ENCODE measurements around the gene GID8.

The GID8 gene

GRCh38 chr20:62977613-62978560 lies 39.9 kb downstream of the GID8 start:
- TF ChIP-seq CTCF (conservative IDR thresholded peaks at IDR 0.05; ENCODE audit: low read depth, low read length): no peak
- no peak for DNase-seq (ENCODE audit: low read depth)
- H3K4me3 ChIP-seq (ENCODE audit: low read depth, low read length): no peak overlapping the region

GRCh38 chr20:62978561-62978943 lies 40.6 kb downstream of the GID8 start:
- no peak for TF ChIP-seq CTCF (conservative IDR thresholded peaks at IDR 0.05; ENCODE audit: low read depth, low read length)
- no peak overlapping the region for H3K4me3 ChIP-seq (ENCODE audit: low read depth, low read length)
- no peak for DNase-seq (ENCODE audit: low read depth)

GRCh38 chr20:62979310-62979709 lies 41.4 kb downstream of the GID8 start:
- no peak for TF ChIP-seq CTCF (conservative IDR thresholded peaks at IDR 0.05; ENCODE audit: low read depth, low read length)
- DNase-seq (ENCODE audit: low read depth): no peak
- H3K4me3 ChIP-seq (ENCODE audit: low read depth, low read length): no peak overlapping the region

GRCh38 chr20:62979876-62980373 lies 42.0 kb downstream of the GID8 start:
- TF ChIP-seq CTCF (conservative IDR thresholded peaks at IDR 0.05; ENCODE audit: low read depth, low read length): no peak
- DNase-seq (ENCODE audit: low read depth): no peak
- no peak overlapping the region for H3K4me3 ChIP-seq (ENCODE audit: low read depth, low read length)

- DNase-seq (ENCODE audit: low read depth): no peak
- H3K4me3 ChIP-seq (ENCODE audit: low read depth, low read length): no peak overlapping the region
- TF ChIP-seq CTCF (conservative IDR thresholded peaks at IDR 0.05; ENCODE audit: low read depth, low read length): no peak
These were observed 42.5 kb downstream of the GID8 start for GRCh38 chr20:62980380-62980960.

- TF ChIP-seq CTCF (conservative IDR thresholded peaks at IDR 0.05; ENCODE audit: low read depth, low read length): no peak
- H3K4me3 ChIP-seq (ENCODE audit: low read depth, low read length): no peak overlapping the region
- DNase-seq (ENCODE audit: low read depth): peak; percentile 10
These were observed 43.0 kb downstream of the GID8 start for GRCh38 chr20:62980970-62981369.
